ENCODE data around the gene CLEC2D. TPM values are rescaled to one million over a fixed set of nuclear protein-coding genes. Genes with fewer than 3 reads are reported as not detected.

The CLEC2D gene
- total RNA-seq, 2 experiments from 2014 or later = 446 to 449 TPM

DNA sequence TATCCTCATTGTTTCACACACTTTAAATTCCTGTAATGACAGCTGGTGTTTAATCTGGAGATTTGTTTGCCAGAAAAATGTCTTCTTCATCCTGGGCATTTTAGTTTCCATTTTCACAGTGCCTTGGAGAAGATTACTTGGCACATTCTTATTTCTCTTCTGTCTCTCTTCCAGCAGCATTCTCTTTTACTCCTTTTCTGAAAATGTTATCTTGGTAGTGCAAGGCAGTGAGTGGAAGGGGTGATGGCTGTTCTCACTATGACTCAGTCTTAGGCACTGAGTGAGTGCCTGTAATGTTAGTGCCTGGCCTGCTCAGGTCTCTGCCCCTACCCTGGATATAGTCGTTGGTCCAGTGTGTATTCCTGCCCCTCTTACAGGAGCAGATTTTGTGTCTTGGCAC, 50.3 kb downstream of the CLEC2D start:
- POLR2A ChIA-PET = interaction anchor here (1.2 kb wide), 1 partner anchor 14 kb away, joined by 3 read pairs; the partner anchor contains the start of gene CLECL1
- CTCF ChIA-PET = interaction anchor here (1.4 to 1.5 kb wide), 2 partner anchors 12 to 23 kb away, joined by 3 to 4 read pairs; no protein-coding TSS in a partner anchor
- H3K36me3 Mint-ChIP-seq (ENCODE audit: low read depth) = peaks cover 56% of the 10 kb centered on the region
- H3K4me3 Mint-ChIP-seq = no peak overlapping the region
- peaks cover 32% of the 10 kb centered on the region for H3K4me1 Mint-ChIP-seq
- no peak for DNase-seq
- peaks cover 6% of the 10 kb centered on the region for H3K27me3 Mint-ChIP-seq
- no peak overlapping the region for H3K27ac Mint-ChIP-seq
- peaks cover 7% of the 10 kb centered on the region for H3K9me3 Mint-ChIP-seq

GRCh38 chr12:9721394-9722092, 52.0 kb downstream of the CLEC2D start:
- peaks cover 8% of the 10 kb centered on the region for H3K27me3 Mint-ChIP-seq
- no peak overlapping the region for H3K4me3 Mint-ChIP-seq
- ChIA-PET POLR2A (interaction anchor here (0.6 to 1.8 kb wide), 6 partner anchors 10 to 21 kb away, joined by 3 to 5 read pairs (median 3); no protein-coding TSS in a partner anchor), CTCF (interaction anchor here (1.5 kb wide), 1 partner anchor 13 kb away, joined by 5 read pairs; no protein-coding TSS in a partner anchor)
- H3K36me3 Mint-ChIP-seq (ENCODE audit: low read depth) = peaks cover 48% of the 10 kb centered on the region
- DNase-seq = no peak
- H3K9me3 Mint-ChIP-seq = peaks cover 4% of the 10 kb centered on the region
- H3K27ac Mint-ChIP-seq = no peak overlapping the region
- H3K4me1 Mint-ChIP-seq = peaks cover 35% of the 10 kb centered on the region

DNA sequence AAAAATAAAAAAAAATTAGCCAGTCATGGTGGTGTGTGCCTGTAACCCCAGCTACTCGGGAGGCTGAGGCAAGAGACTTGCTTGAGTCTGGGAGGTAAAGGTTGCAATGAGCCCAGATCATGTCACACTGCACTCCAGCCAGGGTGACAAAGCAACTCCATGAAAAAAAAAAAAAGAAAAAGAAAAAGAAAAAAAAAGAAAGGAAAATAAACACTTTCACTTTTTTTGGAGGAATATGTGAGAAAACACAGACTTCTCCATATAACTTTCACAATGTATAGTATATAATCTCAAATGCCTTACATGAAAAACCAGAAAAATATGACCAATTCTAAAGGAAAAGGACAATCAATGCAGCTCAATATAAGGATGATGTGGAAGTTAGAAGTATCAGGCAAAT, 54.5 kb downstream of the CLEC2D start:
- POLR2A ChIA-PET = interaction anchor here (2.4 kb wide), 1 partner anchor 15 kb away, joined by 9 read pairs; no protein-coding TSS in a partner anchor
- peaks cover 4% of the 10 kb centered on the region for H3K9me3 Mint-ChIP-seq

DNA sequence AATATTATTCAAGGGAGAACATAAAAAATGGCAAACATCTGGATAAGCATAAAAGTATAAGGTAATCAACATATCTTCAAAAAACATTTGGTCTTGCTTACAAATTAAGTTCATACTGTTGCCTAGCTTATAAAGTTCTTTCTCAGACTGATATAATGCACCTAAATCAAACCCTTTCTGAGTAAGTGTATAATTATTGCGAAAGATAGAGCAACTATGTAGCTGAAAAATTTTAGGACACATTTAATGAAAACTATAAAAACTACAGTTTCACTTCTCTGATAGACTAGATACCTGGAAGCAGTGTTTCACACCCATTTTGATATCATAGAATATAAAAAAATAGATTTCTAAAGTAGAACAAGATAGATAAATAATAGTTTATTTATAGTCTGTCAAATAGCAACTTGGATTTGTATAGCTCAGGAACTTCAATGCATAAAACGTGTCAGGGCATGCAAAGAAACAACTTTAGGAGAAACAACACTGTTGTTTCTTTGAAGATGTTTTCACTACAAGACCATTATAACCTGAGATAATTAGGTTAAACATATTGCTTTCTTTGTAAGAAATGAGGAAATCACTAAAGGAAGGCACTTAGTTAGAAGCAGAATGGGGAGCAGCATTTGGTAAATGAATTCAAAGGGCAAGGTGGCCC, 55.8 kb downstream of the CLEC2D start:
- Mint-ChIP-seq H3K36me3 (ENCODE audit: low read depth) (peaks cover 45% of the 10 kb centered on the region), H3K27me3 (peaks cover 10% of the 10 kb centered on the region), H3K4me1 (peaks cover 38% of the 10 kb centered on the region), H3K4me3 (no peak overlapping the region), H3K27ac (no peak overlapping the region), H3K9me3 (peaks cover 4% of the 10 kb centered on the region)
- CTCF ChIA-PET = interaction anchor here (0.7 to 1.2 kb wide), 3 partner anchors 12 to 92 kb away, joined by 3 to 4 read pairs (median 3); no protein-coding TSS in a partner anchor
- DNase-seq = no peak
- POLR2A ChIA-PET = interaction anchor here (0.5 to 2.4 kb wide), 9 partner anchors 8 to 87 kb away, joined by 3 to 9 read pairs (median 3); no protein-coding TSS in a partner anchor

More for the DNA sequence above, 54.5 kb downstream of the CLEC2D start:
- peaks cover 10% of the 10 kb centered on the region for H3K27me3 Mint-ChIP-seq
- H3K4me1 Mint-ChIP-seq = peaks cover 36% of the 10 kb centered on the region
- H3K27ac Mint-ChIP-seq = no peak overlapping the region
- CTCF ChIA-PET = no interaction called here
- no peak overlapping the region for H3K4me3 Mint-ChIP-seq
- H3K36me3 Mint-ChIP-seq (ENCODE audit: low read depth) = peaks cover 46% of the 10 kb centered on the region
- DNase-seq = no peak

GRCh38 chr12:9727813-9728212, 58.3 kb downstream of the CLEC2D start:
- ChIA-PET POLR2A (no interaction called here), CTCF (no interaction called here)
- DNase-seq = no peak
- Mint-ChIP-seq H3K36me3 (ENCODE audit: low read depth) (peaks cover 27% of the 10 kb centered on the region), H3K9me3 (peaks cover 4% of the 10 kb centered on the region), H3K4me1 (peaks cover 49% of the 10 kb centered on the region), H3K4me3 (no peak overlapping the region), H3K27me3 (peaks cover 10% of the 10 kb centered on the region), H3K27ac (no peak overlapping the region)

DNA sequence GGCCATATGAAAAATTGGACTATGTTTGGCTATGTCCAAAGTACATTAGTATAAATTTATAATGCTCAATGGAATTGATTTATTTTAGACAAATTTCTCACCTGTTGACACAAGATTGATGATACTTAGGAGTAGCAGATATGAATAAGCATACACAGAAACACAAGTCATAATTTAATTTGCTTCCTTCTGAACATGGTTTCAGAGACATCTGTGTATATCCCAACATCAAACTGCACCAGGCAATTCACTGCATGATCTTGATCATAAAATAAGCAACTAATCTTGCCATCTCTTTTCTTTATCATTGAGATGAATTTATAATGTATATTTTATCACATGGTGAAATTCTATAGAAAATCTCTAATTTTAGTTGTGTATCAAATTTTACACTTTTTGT, 59.6 kb downstream of the CLEC2D start:
- Mint-ChIP-seq H3K27me3 (peaks cover 6% of the 10 kb centered on the region), H3K27ac (peak overlapping the region; percentile 42), H3K4me1 (peaks cover 54% of the 10 kb centered on the region), H3K36me3 (ENCODE audit: low read depth) (peaks cover 27% of the 10 kb centered on the region), H3K9me3 (peaks cover 4% of the 10 kb centered on the region), H3K4me3 (no peak overlapping the region)
- no peak for DNase-seq
- POLR2A ChIA-PET = interaction anchor here (0.8 to 5.3 kb wide), 10 partner anchors 13 to 83 kb away, joined by 3 to 67 read pairs (median 12); partner anchors contain the start of genes CD69 and CLEC2D
- CTCF ChIA-PET = interaction anchor here (0.9 to 2.0 kb wide), 3 partner anchors 14 to 21 kb away, joined by 5 to 9 read pairs (median 6); no protein-coding TSS in a partner anchor

DNA sequence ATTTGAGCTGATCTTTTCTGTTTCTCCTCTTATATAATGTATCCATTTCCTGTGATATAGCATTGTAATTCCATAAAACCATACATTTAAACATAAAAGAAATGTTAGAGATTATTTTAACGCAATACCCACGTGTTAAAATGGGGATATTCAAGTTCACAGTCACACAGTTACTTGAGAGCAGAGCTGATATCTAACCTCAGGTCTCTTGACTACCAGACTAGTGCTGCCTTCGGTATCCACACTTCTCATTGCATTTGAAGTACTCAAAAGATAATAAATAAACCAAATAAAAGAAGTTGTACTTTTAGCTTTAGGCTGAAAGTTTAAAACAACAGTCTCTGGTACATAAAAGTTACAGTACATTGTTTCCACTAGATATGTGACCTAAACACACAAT, 60.5 kb downstream of the CLEC2D start:
- ChIA-PET POLR2A (interaction anchor here (0.6 to 5.3 kb wide), 16 partner anchors 12 to 84 kb away, joined by 3 to 67 read pairs (median 4); partner anchors contain the start of genes CD69 and CLEC2D), CTCF (interaction anchor here (0.9 to 2.0 kb wide), 4 partner anchors 13 to 95 kb away, joined by 3 to 9 read pairs (median 6); no protein-coding TSS in a partner anchor)
- peak overlapping the region; percentile 42 for H3K27ac Mint-ChIP-seq
- H3K4me3 Mint-ChIP-seq = peak overlapping the region; percentile 36
- no peaks in the 10 kb centered on the region for H3K9me3 Mint-ChIP-seq
- peaks cover 4% of the 10 kb centered on the region for H3K27me3 Mint-ChIP-seq
- peaks cover 25% of the 10 kb centered on the region for H3K36me3 Mint-ChIP-seq (ENCODE audit: low read depth)
- no peak for DNase-seq
- H3K4me1 Mint-ChIP-seq = peaks cover 51% of the 10 kb centered on the region

DNA sequence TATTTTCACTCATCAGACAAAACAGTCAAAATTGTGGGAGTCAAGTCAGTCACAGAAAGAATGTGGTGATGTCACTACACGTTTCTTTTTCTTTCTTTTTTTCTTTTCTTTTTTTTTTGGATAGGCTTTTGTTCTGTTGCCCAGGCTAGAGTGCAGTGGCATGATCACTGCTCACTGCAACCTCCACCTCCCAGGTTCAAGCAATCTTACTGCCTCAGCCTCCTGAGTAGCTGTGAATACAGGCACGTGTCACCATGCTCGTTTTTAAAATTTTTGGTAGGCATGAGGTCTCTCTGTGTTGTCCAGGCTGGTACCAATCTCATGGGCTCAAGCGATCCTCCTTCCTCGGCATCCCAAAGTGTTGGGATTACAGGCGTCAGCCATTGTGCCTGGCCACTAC, 61.1 kb downstream of the CLEC2D start:
- ChIA-PET CTCF (interaction anchor here (1.1 to 2.0 kb wide), 3 partner anchors 12 to 96 kb away, joined by 3 to 9 read pairs (median 6); no protein-coding TSS in a partner anchor), POLR2A (interaction anchor here (0.8 to 5.3 kb wide), 12 partner anchors 11 to 136 kb away, joined by 3 to 67 read pairs (median 6); partner anchors contain the start of genes CD69 and CLEC2D)
- peak overlapping the region; percentile 92 for H3K4me3 Mint-ChIP-seq
- H3K9me3 Mint-ChIP-seq = peaks cover under 1% of the 10 kb centered on the region
- peaks cover 3% of the 10 kb centered on the region for H3K27me3 Mint-ChIP-seq
- peaks cover 48% of the 10 kb centered on the region for H3K4me1 Mint-ChIP-seq
- H3K36me3 Mint-ChIP-seq (ENCODE audit: low read depth) = peaks cover 26% of the 10 kb centered on the region
- peak overlapping the region; percentile 64 for H3K27ac Mint-ChIP-seq
- no peak for DNase-seq

- no peak for DNase-seq
- Mint-ChIP-seq H3K27ac (peak overlapping the region; percentile 94), H3K9me3 (peaks cover 3% of the 10 kb centered on the region), H3K4me1 (peaks cover 49% of the 10 kb centered on the region), H3K36me3 (ENCODE audit: low read depth) (peaks cover 25% of the 10 kb centered on the region), H3K4me3 (peak overlapping the region; percentile 92), H3K27me3 (peaks cover 2% of the 10 kb centered on the region)
- POLR2A ChIA-PET = interaction anchor here (0.9 to 5.3 kb wide), 8 partner anchors 10 to 135 kb away, joined by 3 to 67 read pairs (median 22); partner anchors contain the start of genes CD69 and CLEC2D
- CTCF ChIA-PET = interaction anchor here (1.0 kb wide), 1 partner anchor 81 kb away, joined by 3 read pairs; no protein-coding TSS in a partner anchor
Observed at GRCh38 chr12:9731393-9731792, 61.9 kb downstream of the CLEC2D start.

GRCh38 chr12:9731797-9732196, 62.3 kb downstream of the CLEC2D start:
- CTCF ChIA-PET = interaction anchor here (1.0 to 2.4 kb wide), 2 partner anchors 11 to 81 kb away, joined by 3 to 13 read pairs; no protein-coding TSS in a partner anchor
- POLR2A ChIA-PET = interaction anchor here (1.9 to 5.3 kb wide), 5 partner anchors 10 to 83 kb away, joined by 8 to 67 read pairs (median 54); partner anchors contain the start of gene CLEC2D
- H3K4me3 Mint-ChIP-seq = peak overlapping the region; percentile 92
- H3K36me3 Mint-ChIP-seq (ENCODE audit: low read depth) = peaks cover 28% of the 10 kb centered on the region
- H3K4me1 Mint-ChIP-seq = peaks cover 53% of the 10 kb centered on the region
- peaks cover 2% of the 10 kb centered on the region for H3K27me3 Mint-ChIP-seq
- H3K9me3 Mint-ChIP-seq = peaks cover 3% of the 10 kb centered on the region
- no peak for DNase-seq
- peak overlapping the region; percentile 94 for H3K27ac Mint-ChIP-seq

DNA sequence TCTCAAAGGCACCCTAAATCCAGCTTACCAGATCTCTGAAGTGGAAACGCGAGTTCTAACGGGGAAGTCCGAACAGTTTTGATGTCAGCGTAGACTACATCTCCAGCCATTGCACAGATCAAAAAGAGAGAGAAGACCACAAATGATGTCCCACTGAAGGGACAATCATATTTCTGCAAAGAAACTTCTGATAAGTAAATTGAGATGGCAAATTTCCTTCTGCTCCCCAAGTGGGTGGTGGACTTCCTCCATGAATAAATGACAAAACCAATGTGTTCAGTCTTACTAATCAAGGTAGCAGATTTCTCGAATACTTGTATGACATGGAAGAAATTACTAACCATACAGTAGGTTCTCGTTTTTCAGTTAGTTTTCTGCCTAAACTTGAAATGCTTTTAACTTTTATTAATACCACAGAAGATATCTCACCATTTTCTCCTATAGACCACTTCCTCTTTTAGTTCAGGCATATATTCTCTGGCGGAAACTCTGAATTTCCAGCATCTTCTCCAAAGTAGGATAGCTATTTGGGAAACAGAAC, 63.5 kb downstream of the CLEC2D start, which contains the start of gene CLECL1:
Gene CLECL1, minus strand, starts transcription at position 177 of the 541 bp plus-strand sequence.
- Mint-ChIP-seq H3K4me1 (peaks cover 62% of the 10 kb centered on the region), H3K9me3 (peaks cover 3% of the 10 kb centered on the region), H3K36me3 (ENCODE audit: low read depth) (peaks cover 27% of the 10 kb centered on the region), H3K27ac (peak within 1 kb of the TSS; percentile 94), H3K4me3 (peak within 1 kb of the TSS; percentile 92), H3K27me3 (peaks cover 2% of the 10 kb centered on the region)
- DNase-seq = no peak
- POLR2A ChIA-PET = interaction anchor here (1.0 to 5.3 kb wide), 10 partner anchors 9 to 136 kb away, joined by 3 to 67 read pairs (median 14); partner anchors contain the start of genes CD69, CLEC2B and CLEC2D
- CTCF ChIA-PET = interaction anchor here (2.4 kb wide), 1 partner anchor 10 kb away, joined by 13 read pairs; no protein-coding TSS in a partner anchor

- ChIA-PET CTCF (no interaction called here), POLR2A (interaction anchor here (0.6 to 1.5 kb wide), 4 partner anchors 20 to 88 kb away, joined by 3 to 5 read pairs (median 4); partner anchors contain the start of gene CLEC2D)
Observed at GRCh38 chr12:9735601-9736000, 66.1 kb downstream of the CLEC2D start.

More at GRCh38 chr12:9735601-9736000, 66.1 kb downstream of the CLEC2D start:
- peaks cover 69% of the 10 kb centered on the region for H3K4me1 Mint-ChIP-seq
- H3K4me3 Mint-ChIP-seq = no peak overlapping the region
- no peak overlapping the region for H3K27ac Mint-ChIP-seq
- H3K27me3 Mint-ChIP-seq = no peaks in the 10 kb centered on the region
- peaks cover 11% of the 10 kb centered on the region for H3K9me3 Mint-ChIP-seq
- peaks cover 34% of the 10 kb centered on the region for H3K36me3 Mint-ChIP-seq (ENCODE audit: low read depth)
- DNase-seq = no peak
